Fibroblast of upper back skin (primary cell): ENCODE measurements around the gene FREM1.
A peak's percentile ranks its signal among the peaks of the same experiment; 100 is the strongest.

Experiments
- DNase-seq: peaks from one replicate; pipeline ENCODE4 v3.0.0-alpha.2; 2013

FREM1 gene

GRCh38 chr9:14868772-14869583 is 41.2 kb downstream of the FREM1 start:
- DNase-seq, result no peak

DNA sequence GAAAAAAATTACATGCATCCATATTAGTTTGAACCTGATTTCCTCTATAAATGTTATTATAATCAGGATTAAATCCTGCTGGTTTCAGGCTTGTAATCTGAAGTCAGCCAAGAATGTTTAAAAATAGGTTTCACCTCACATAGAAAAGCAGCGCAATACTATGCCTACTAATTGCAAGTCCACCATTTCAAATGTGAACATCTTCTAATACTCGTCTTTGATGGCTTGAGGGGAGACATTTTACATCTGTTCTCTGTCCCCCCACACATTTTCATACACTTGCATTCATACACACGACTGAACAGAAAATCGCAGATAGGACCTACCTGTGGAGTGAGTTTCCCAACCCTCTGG is 41.8 kb downstream of the FREM1 start:
- DNase-seq, result no peak

DNA sequence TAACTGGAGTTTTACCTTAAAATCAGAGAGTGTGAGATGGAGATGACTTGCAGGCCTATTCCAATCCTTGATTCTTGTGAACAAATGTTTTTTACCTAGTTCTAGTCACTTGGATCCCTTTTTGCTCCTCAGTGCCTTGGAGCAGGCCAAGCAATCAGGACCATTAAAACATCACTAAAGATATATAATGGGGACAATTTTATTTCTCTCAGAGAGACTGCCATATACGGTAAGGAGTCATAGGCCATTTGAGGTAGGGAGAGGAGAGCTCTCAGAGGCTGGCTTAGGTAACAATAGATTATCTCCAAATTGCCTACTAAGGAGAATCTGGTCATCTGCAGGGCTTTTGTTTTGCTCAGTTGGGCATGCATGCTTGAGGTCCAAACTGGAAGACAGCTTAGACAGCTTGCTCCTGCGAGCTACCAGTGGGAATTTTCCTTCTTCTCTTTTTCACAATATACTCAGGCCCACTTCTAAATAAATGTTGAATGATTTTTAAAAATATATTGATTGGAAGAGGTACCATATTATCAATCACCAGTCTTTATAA is 44.0 kb downstream of the FREM1 start:
- no peak for DNase-seq

- DNase-seq, result no peak
Observed at GRCh38 chr9:14864309-14864708, 45.9 kb downstream of the FREM1 start.

DNA sequence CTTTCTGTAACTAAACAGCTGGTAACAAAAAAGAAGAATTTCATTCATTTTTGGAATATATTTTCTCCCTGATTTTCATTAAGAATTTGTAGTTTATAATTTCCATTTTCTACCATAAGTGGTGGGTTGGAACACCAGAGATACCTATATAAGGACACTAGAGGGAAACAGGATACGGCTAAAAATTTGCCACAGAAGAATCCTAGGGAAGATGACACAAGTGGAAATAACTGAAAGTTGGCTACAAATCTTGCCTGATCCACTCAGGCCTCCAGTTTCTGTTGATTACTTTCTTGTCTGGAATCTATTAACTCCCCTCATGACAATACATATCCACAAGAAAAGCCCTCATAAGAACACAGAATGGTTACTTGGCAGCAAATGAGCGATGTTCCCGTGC is 46.8 kb downstream of the FREM1 start:
- DNase-seq, result no peak

DNA sequence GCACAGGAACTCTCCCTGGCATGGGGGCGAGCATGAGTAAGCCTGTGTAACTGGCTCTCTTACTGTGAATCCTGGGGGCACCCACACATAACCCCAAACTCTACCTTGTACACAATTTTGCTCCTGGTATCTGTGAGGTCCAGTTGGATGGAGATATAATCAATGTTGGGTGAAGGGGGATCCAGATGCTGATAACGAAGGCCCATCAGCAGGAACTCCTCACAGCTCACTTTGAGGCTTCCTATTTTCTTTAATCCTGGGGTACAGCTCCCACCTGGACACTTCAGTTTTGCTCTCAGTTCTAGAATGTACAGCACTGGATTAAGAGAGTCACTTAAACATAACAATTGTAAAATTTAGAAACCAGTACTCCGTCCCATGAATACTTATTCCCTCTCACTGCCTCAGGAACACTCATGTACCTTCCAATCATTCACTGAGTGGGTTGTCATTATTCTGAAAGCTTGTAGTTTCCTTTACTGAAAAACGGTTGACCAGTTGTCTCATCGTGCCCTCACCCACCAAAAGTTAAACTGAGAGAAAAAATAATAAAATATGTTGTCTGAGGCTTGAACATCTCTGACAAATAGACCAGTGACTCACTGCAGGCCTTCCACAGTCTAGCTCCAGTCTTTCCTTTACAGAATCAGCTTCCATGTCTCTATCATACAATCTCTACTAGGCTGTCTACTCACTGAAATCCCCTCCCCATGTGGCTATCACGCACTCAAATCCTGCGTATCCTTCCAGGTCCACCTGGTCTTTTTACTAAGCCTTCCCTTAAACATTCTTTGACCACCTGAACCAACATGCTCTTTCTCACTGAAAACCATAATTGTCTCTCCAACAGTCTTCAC is 52.6 kb downstream of the FREM1 start:
- DNase-seq, result no peak

DNA sequence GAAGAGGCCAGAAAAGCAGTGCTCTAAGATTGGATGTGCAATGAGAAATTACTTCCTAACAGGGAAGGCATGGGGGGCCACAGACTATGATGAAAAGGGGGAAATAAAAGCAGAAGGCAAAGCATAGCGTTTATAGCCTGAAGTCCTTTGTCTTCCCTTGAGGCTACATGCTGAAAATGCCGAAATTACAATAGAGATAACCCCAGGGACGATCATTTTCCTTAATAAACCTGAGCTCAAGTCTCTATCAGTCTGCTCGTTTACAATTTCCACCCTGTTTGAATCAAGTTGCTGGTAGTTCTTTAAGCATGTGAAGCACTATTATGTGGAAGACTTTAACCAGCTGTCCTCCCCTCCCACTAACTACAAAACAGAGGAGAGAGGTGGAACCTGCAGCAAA is 60.4 kb downstream of the FREM1 start:
- no peak for DNase-seq

- no peak for DNase-seq
Observed at GRCh38 chr9:14849296-14849695, 60.9 kb downstream of the FREM1 start.

- DNase-seq, result peak; percentile 43
Observed at GRCh38 chr9:14846871-14847311, 63.3 kb downstream of the FREM1 start.

DNA sequence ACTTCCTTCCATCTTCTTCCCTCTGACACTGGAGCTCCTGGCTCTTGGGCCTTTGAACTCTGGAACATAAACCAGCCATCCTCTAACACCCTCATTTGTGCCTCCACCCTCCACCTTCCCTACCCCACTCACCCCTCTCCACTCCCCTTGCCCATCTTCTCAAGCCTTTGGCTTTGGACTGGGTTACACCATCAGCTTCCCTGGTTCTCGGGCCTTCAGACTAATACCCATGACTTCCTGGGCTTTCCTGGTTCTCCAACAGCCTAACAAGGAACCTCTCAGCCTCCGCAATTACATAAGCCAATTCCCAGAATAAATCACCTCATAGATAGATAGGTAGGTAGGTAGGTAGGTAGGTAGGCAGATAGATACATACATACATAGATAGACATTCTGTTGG is 67.1 kb downstream of the FREM1 start:
- DNase-seq, result no peak

DNA sequence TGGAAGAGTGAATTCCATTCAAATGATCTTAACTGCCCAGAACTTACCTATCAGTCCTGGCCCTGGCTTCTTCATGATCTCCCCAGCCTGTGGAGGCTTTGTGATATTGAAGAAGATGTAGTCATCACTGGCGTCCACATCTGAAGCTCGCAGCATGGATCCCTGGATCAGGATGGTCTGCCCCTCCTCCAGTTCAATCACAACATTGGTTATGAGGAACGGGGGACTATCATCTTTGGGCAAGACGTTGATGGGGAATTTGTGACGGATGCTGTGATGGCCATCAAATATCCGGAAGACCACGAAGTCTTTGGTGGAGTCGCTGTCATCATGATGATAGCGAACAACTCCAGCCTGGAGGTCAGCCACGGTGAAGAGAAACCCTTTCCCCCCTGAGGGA is 68.0 kb downstream of the FREM1 start:
- no peak for DNase-seq

GRCh38 chr9:14838701-14839100 is 71.5 kb downstream of the FREM1 start:
- DNase-seq, result no peak

- DNase-seq, result no peak
Observed at GRCh38 chr9:14836885-14837284, 73.3 kb downstream of the FREM1 start.

GRCh38 chr9:14831661-14832060 is 78.6 kb downstream of the FREM1 start:
- DNase-seq, result no peak

DNA sequence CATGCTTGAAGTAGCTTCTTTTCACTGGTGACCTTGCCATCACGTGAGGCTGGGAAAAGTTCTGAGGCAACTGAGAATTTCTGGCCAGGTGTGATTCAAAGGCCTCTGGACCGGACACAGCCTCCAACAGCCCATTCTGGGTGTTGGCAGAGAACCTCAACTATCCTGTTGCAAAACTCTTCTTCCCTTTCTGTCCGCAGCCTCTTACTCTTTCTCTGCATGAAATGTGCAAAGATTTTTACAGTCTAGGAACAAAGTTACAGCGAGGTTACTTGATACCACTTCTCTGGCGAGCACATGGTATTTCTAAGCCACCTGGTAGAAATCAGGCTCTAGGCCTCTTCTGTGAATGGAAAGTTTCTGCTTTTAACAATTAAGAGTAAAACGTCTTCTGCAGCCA is 79.2 kb downstream of the FREM1 start:
- DNase-seq, result no peak

GRCh38 chr9:14830057-14830456 is 80.2 kb downstream of the FREM1 start:
- DNase-seq, result no peak

DNA sequence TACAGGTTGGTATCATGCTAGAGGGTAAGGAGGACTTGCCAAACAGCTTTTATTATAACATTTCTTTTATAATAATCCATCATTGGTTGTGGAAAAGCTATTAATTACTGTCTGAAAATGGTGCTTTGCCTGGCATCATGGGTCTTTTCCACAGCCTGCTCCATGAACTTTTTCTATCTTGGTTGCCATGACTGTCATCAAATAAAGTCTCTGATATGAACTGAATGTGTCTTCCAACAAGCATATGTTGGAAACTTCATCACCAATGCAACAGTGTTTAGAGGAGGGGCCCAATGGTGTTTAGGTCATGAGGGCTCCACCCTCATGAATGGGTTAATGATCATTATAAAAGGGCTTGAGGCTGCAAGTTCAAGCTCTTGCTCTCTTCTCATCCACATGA is 81.0 kb downstream of the FREM1 start:
- DNase-seq, result no peak

DNA sequence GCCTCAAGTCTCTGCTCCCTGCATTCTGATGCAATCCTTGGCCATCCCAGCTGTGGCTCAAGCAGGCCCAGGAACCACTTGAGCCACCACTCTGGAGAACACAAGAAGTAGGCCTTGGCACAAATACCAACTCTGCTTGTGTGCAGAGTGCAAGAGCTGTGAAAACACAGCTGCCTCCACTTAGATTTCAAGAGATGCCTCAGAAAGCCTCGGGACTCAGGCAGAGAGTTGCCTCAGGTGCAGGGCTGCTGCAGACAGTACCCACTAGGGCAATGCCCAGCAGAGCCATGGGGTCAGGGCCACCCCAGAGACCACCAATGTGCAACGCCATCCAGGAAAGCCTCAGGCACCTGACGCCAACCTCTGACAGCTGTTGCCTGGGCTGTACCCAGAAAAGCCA is 82.4 kb downstream of the FREM1 start:
- no peak for DNase-seq

DNA sequence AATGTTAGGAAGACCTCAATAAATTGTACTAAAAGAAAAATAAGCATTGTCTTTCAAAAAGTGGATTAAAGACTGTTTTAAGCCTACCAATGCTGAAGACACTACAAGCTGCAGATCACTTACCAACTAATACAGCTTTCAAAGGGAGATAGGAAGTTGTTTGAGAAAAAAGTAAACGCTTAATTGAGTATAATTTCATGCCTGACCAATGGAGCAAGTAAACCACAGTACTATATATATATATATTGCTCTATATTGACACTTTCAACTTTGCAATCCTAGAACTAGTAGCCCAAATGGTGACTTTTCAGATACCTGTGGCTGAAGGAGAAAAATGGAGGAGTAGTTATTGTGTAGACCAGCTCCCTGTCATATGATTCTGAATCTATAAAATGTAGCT is 85.7 kb downstream of the FREM1 start:
- no peak for DNase-seq

GRCh38 chr9:14823800-14824199 is 86.4 kb downstream of the FREM1 start:
- DNase-seq, result no peak

DNA sequence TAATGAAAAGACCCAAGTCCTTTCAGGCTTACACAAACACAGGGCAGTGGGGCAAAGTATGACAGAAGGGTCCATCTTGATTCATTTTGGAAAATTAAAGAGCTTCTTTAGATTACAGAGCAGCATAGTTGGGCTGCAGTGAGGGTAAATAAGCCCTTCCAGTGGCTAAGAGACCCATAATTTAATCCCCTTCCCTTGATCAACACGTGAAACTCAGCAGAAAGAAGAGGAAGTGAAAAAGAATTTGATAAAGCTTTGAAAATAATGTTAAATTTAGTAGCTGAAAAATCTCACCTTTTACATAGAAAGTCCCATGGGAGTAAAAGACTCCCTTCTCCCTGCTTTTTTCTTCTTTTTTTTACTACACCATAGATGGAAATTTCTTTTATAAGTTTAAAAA is 87.6 kb downstream of the FREM1 start:
- no peak for DNase-seq

DNA sequence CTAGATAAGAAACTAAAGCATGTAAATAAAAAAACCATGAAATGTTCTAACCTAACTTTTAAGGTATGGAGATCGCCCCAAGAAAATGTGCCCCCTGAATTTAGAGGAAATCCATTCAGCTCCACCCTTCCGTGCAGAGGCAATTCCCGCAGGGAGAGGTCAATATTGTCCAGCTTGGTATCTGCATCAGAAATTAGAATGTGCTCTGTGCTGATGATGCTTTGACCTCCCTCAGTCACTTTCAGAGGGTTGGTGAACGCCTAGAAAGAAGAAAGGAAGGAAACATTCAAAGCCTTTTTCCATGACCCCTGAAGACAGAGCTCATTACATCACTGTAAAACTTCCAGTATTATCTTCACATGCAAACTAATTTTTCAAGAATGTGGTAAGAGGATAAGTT is 91.0 kb downstream of the FREM1 start:
- no peak for DNase-seq

DNA sequence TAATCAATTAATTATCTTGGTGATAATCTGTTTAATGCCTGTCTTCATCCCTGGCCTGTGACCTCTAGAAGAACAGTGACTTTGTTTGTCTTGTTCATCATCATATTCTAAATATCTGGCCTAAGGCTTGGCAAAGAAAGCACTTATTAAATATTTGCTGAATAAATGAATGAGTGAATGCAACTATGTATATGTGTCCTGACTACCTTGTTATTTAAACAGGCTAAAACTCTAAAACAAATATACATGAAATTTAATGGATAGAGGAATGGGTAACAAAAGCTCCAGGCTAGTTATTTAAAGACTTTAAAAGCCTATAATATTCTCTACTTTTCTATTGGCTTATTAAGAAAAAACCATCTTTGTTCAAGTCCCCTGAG is 96.0 kb downstream of the FREM1 start:
- no peak for DNase-seq
